GM21526 (cell line): ENCODE data around the gene TDRD1.

Source experiments
- ATAC-seq: cut with Tn5 transposase; IDR thresholded peaks from one replicate; pipeline ENCODE4 v1.9.1; 2021; ENCODE audit warnings: moderate library complexity; ENCODE audit not compliant: unreplicated experiment, low FRiP score

The TDRD1 gene

GRCh38 chr10:114174695-114175188 lies 4.4 kb upstream of the TDRD1 start:
- ATAC-seq, result peak; percentile 7

- no peak for ATAC-seq
Measured at GRCh38 chr10:114175667-114176066, 3.5 kb upstream of the TDRD1 start.

GRCh38 chr10:114176511-114176910 lies 2.6 kb upstream of the TDRD1 start:
- no peak for ATAC-seq

GRCh38 chr10:114179747-114180146 lies 594 bp downstream of the TDRD1 start:
- ATAC-seq, result no peak

- no peak for ATAC-seq
Measured at GRCh38 chr10:114180937-114181336, 1.8 kb downstream of the TDRD1 start.

GRCh38 chr10:114181971-114182370 lies 2.8 kb downstream of the TDRD1 start:
- ATAC-seq, result no peak

- ATAC-seq, result no peak
Measured at GRCh38 chr10:114183563-114183962, 4.4 kb downstream of the TDRD1 start.

- no peak for ATAC-seq
Measured at GRCh38 chr10:114184276-114184675, 5.1 kb downstream of the TDRD1 start.

GRCh38 chr10:114188001-114188400 lies 8.8 kb downstream of the TDRD1 start:
- ATAC-seq, result peak; percentile 74

GRCh38 chr10:114188900-114189299 lies 9.7 kb downstream of the TDRD1 start:
- no peak for ATAC-seq

- ATAC-seq, result no peak
Measured at GRCh38 chr10:114189700-114190099, 10.5 kb downstream of the TDRD1 start.

- ATAC-seq, result peak; percentile 90
Measured at GRCh38 chr10:114195079-114195478, 15.9 kb downstream of the TDRD1 start.

- no peak for ATAC-seq
Measured at GRCh38 chr10:114199239-114199638, 20.1 kb downstream of the TDRD1 start.

GRCh38 chr10:114202812-114203211 lies 23.7 kb downstream of the TDRD1 start:
- no peak for ATAC-seq

- ATAC-seq, result no peak
Measured at GRCh38 chr10:114206902-114207301, 27.7 kb downstream of the TDRD1 start.

- ATAC-seq, result no peak
Measured at GRCh38 chr10:114207349-114207748, 28.2 kb downstream of the TDRD1 start.

GRCh38 chr10:114208351-114208750 lies 29.2 kb downstream of the TDRD1 start:
- ATAC-seq, result no peak

GRCh38 chr10:114212153-114212552 lies 33.0 kb downstream of the TDRD1 start:
- ATAC-seq, result no peak

GRCh38 chr10:114215033-114215432 lies 35.9 kb downstream of the TDRD1 start:
- no peak for ATAC-seq

- no peak for ATAC-seq
Measured at GRCh38 chr10:114220281-114220680, 41.1 kb downstream of the TDRD1 start.

- ATAC-seq, result no peak
Measured at GRCh38 chr10:114221235-114221634, 42.1 kb downstream of the TDRD1 start.

- no peak for ATAC-seq
Measured at GRCh38 chr10:114223066-114223465, 43.9 kb downstream of the TDRD1 start.

GRCh38 chr10:114228156-114228555 lies 49.0 kb downstream of the TDRD1 start:
- no peak for ATAC-seq
